ENCODE data around the gene NME7.
"Not testable (repeated sequence)": the region's sequence is repeated elsewhere in the genome, so short reads cannot be mapped to it uniquely, and the experiment has no call there.

The NME7 gene

DNA sequence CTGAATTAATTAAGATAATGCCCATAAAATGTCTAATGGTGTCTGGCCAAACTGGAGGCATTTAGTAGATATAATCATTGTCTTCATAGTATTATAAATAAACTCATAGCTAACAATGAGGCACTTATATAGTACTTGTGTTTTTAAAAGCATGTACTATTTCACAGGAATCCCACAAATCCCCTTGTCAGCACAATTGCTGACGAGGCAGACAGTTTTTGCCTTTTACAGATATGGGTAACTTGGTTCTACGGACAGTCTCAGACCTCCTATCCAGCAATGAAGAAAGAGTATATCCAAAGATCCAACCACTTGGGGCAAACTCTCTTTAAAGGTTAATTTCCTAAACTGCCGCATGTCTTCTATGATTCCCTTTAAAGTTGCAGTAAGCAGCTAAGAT lies 187.4 kb downstream of the NME7 start:
- Histone ChIP-seq H3K27me3 (ENCODE audit: control insufficient read depth in 1 of 2, insufficient read depth in 2 of 2, low read length in 2 of 2) (no peaks in the 10 kb centered on the region), H3K4me3 (ENCODE audit: low read depth in 1 of 2, low read length in 2 of 2) (no peak overlapping the region), H3K4me1 (ENCODE audit: control insufficient read depth in 1 of 2, insufficient read depth in 2 of 2, low read length in 2 of 2) (no peaks in the 10 kb centered on the region), H3K27ac (ENCODE audit: low read depth, low read length) (no peak overlapping the region), H3K36me3 (ENCODE audit: control insufficient read depth in 1 of 2, insufficient read depth in 2 of 2, low read length in 2 of 2) (no peaks in the 10 kb centered on the region), H3K9ac (ENCODE audit: low read depth in 1 of 2, low read length in 2 of 2) (no peak overlapping the region), H3K9me3 (ENCODE audit: control insufficient read depth in 1 of 2, low read length in 2 of 2) (no peaks in the 10 kb centered on the region)

DNA sequence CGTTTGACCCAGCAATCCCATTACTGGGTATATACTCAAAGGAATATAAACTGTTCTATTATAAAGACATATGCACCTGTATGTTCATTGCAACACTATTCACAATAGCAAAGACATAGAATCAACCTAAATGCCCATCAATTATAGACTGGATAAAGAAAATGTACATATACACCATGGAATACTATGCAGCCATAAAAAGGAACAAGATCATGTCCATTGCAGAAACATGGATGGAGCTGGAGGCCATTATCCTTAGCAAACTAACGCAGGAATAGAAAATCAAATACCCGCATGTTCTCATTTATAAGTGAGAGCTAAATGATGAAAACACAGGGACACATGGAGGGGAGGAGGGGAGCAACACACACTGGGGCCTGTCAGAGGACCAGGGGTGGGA lies 188.2 kb downstream of the NME7 start:
- not testable (repeated sequence) for H3K4me3 ChIP-seq (ENCODE audit: low read depth in 1 of 2, low read length in 2 of 2); H3K4me1 ChIP-seq (ENCODE audit: control insufficient read depth in 1 of 2, insufficient read depth in 2 of 2, low read length in 2 of 2); H3K27ac ChIP-seq (ENCODE audit: low read depth, low read length); H3K36me3 ChIP-seq (ENCODE audit: control insufficient read depth in 1 of 2, insufficient read depth in 2 of 2, low read length in 2 of 2); H3K9ac ChIP-seq (ENCODE audit: low read depth in 1 of 2, low read length in 2 of 2); H3K9me3 ChIP-seq (ENCODE audit: control insufficient read depth in 1 of 2, low read length in 2 of 2); H3K27me3 ChIP-seq (ENCODE audit: control insufficient read depth in 1 of 2, insufficient read depth in 2 of 2, low read length in 2 of 2)

DNA sequence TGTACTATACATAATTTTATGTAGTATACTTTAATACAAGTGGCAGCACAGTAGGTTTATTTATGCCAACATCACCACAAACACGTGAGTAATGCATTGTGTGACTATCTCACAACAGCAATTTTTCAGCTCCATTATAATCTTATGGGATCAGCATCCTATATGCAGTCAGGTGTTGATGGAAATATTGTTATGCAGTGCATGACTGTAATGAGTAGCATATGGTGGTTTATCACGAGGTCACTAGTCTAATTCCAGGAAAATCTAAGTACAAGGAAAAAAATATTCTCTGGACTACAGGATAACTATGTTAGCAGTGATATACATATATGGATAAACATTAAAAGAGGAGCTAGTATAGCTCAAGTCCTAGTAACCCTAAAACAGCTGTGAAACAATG lies 192.1 kb downstream of the NME7 start:
- Histone ChIP-seq H3K4me3 (ENCODE audit: low read depth in 1 of 2, low read length in 2 of 2) (no peak overlapping the region), H3K36me3 (ENCODE audit: control insufficient read depth in 1 of 2, insufficient read depth in 2 of 2, low read length in 2 of 2) (no peaks in the 10 kb centered on the region), H3K4me1 (ENCODE audit: control insufficient read depth in 1 of 2, insufficient read depth in 2 of 2, low read length in 2 of 2) (no peaks in the 10 kb centered on the region), H3K27ac (ENCODE audit: low read depth, low read length) (no peak overlapping the region), H3K27me3 (ENCODE audit: control insufficient read depth in 1 of 2, insufficient read depth in 2 of 2, low read length in 2 of 2) (no peaks in the 10 kb centered on the region), H3K9ac (ENCODE audit: low read depth in 1 of 2, low read length in 2 of 2) (no peak overlapping the region), H3K9me3 (ENCODE audit: control insufficient read depth in 1 of 2, low read length in 2 of 2) (no peaks in the 10 kb centered on the region)

DNA sequence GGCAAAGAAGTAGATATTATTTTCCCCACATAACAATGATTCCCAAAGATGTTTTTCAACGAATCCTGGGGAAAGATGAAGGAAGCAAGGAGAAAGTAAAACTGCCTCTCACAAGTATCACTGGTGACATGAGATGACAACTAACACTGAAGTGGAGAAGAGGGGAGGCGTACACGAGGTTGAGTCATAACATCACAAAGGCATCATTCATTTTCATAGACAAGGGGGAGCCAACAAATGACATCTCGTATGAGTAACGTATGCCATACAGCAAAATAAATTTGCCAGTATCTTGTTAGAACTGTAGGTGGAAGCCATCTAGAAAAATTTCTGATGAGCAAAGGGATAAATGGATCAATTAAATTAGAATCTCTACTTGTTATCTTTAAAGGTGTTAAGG lies 204.5 kb downstream of the NME7 start:
- Histone ChIP-seq H3K4me3 (ENCODE audit: low read depth in 1 of 2, low read length in 2 of 2) (no peak overlapping the region), H3K9me3 (ENCODE audit: control insufficient read depth in 1 of 2, low read length in 2 of 2) (no peaks in the 10 kb centered on the region), H3K9ac (ENCODE audit: low read depth in 1 of 2, low read length in 2 of 2) (no peak overlapping the region), H3K27ac (ENCODE audit: low read depth, low read length) (no peak overlapping the region), H3K36me3 (ENCODE audit: control insufficient read depth in 1 of 2, insufficient read depth in 2 of 2, low read length in 2 of 2) (no peaks in the 10 kb centered on the region), H3K4me1 (ENCODE audit: control insufficient read depth in 1 of 2, insufficient read depth in 2 of 2, low read length in 2 of 2) (peaks cover 6 to 16% of the 10 kb centered on the region in 2 donors), H3K27me3 (ENCODE audit: control insufficient read depth in 1 of 2, insufficient read depth in 2 of 2, low read length in 2 of 2) (no peaks in the 10 kb centered on the region)

DNA sequence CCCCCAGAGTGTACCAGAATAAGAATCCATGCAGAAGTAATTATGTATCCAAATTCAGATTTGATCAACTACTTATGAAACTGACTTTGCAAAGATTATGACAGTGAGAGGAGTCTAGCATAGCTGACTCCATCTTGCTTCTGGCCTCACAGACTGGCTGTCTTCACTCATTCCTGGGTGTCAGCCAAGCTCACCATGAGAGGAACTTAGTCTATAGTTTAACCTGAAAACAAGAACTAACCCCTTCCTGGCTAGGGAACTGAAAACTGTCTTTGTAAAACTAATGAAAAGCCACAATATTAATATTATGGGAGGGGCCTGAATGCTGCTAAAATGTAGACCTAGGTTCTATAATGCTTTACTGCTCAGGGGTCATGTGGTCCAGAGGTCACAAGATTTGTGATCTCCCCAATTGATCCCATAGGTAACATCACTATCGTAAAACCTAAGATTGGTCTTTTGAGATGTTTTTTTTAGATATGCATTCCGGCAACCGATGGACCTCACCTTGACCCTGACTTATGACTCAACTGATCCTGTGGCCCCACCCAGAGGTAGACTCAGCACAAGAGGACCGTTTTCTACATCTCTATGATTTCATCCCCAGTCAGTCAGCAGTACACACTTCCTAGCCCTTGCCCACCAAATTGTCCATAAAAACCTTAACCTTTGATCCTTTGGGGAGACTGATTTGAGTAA lies 206.0 kb downstream of the NME7 start:
- H3K4me1 ChIP-seq (ENCODE audit: control insufficient read depth in 1 of 2, insufficient read depth in 2 of 2, low read length in 2 of 2) = peaks cover 11 to 24% of the 10 kb centered on the region in 2 donors

DNA sequence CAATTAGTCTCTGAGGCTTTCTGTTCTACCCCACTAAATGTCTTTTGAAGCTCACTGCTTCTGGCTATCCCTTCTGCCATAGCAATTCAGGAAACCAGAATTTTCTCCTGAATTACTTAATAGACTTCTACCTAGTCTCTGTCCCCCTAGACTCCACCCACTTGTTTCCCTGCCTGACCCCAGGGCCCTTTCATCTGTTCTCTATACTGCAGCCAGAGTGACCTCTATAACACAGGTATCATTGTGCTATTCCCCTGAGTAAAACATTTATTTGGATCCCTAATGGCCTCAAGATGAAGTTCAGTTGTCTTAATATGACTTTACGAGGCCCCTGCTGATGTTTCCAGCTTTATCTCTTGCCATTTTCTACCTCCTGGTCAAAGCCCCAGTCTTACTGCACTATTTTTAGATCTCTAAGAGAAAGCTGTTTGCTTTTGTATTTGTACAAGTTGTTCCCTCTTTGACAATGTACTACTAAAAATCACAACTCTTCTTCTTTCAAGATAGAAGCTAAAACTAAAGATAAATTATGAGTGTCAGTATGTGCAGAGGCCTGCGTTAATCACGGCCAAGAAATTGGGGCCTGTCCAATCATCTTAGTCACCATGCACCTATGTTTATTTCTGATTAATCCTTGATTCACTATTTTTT lies 206.6 kb downstream of the NME7 start:
- no peaks in the 10 kb centered on the region for H3K36me3 ChIP-seq (ENCODE audit: control insufficient read depth in 1 of 2, insufficient read depth in 2 of 2, low read length in 2 of 2)
- no peak overlapping the region for H3K4me3 ChIP-seq (ENCODE audit: low read depth in 1 of 2, low read length in 2 of 2)
- no peak overlapping the region for H3K27ac ChIP-seq (ENCODE audit: low read depth, low read length)
- H3K9me3 ChIP-seq (ENCODE audit: control insufficient read depth in 1 of 2, low read length in 2 of 2) = no peaks in the 10 kb centered on the region
- peaks cover 13 to 24% of the 10 kb centered on the region in 2 donors for H3K4me1 ChIP-seq (ENCODE audit: control insufficient read depth in 1 of 2, insufficient read depth in 2 of 2, low read length in 2 of 2)
- H3K9ac ChIP-seq (ENCODE audit: low read depth in 1 of 2, low read length in 2 of 2) = no peak overlapping the region
- H3K27me3 ChIP-seq (ENCODE audit: control insufficient read depth in 1 of 2, insufficient read depth in 2 of 2, low read length in 2 of 2) = no peaks in the 10 kb centered on the region

More for the DNA sequence above, 206.0 kb downstream of the NME7 start:
- Histone ChIP-seq H3K36me3 (ENCODE audit: control insufficient read depth in 1 of 2, insufficient read depth in 2 of 2, low read length in 2 of 2) (no peaks in the 10 kb centered on the region), H3K27me3 (ENCODE audit: control insufficient read depth in 1 of 2, insufficient read depth in 2 of 2, low read length in 2 of 2) (no peaks in the 10 kb centered on the region), H3K9me3 (ENCODE audit: control insufficient read depth in 1 of 2, low read length in 2 of 2) (no peaks in the 10 kb centered on the region), H3K9ac (ENCODE audit: low read depth in 1 of 2, low read length in 2 of 2) (no peak overlapping the region), H3K27ac (ENCODE audit: low read depth, low read length) (no peak overlapping the region), H3K4me3 (ENCODE audit: low read depth in 1 of 2, low read length in 2 of 2) (no peak overlapping the region)

DNA sequence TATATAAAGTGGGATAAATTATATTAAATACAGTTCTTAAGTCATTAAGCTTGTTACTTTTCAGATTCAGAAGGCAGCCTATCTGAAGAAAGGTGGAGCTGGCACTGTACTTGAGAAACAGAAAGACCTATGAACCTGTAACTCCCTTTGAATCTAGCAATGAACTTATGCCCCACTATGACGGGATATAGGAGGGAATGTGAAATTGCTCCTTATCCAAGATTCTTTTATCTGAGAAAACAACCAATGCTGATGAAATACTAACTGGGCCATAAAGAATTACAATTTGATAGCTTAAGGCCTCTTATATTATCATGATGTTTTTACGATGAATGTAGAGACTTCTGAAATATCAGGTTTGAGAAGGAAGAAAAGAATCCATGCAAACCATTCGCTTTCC lies 211.0 kb downstream of the NME7 start:
- H3K9ac ChIP-seq (ENCODE audit: low read depth in 1 of 2, low read length in 2 of 2) = no peak overlapping the region
- H3K27me3 ChIP-seq (ENCODE audit: control insufficient read depth in 1 of 2, insufficient read depth in 2 of 2, low read length in 2 of 2) = no peaks in the 10 kb centered on the region
- peaks cover 16 to 22% of the 10 kb centered on the region in 2 donors for H3K4me1 ChIP-seq (ENCODE audit: control insufficient read depth in 1 of 2, insufficient read depth in 2 of 2, low read length in 2 of 2)
- H3K27ac ChIP-seq (ENCODE audit: low read depth, low read length) = no peak overlapping the region
- H3K4me3 ChIP-seq (ENCODE audit: low read depth in 1 of 2, low read length in 2 of 2) = no peak overlapping the region
- no peaks in the 10 kb centered on the region for H3K36me3 ChIP-seq (ENCODE audit: control insufficient read depth in 1 of 2, insufficient read depth in 2 of 2, low read length in 2 of 2)
- no peaks in the 10 kb centered on the region for H3K9me3 ChIP-seq (ENCODE audit: control insufficient read depth in 1 of 2, low read length in 2 of 2)

DNA sequence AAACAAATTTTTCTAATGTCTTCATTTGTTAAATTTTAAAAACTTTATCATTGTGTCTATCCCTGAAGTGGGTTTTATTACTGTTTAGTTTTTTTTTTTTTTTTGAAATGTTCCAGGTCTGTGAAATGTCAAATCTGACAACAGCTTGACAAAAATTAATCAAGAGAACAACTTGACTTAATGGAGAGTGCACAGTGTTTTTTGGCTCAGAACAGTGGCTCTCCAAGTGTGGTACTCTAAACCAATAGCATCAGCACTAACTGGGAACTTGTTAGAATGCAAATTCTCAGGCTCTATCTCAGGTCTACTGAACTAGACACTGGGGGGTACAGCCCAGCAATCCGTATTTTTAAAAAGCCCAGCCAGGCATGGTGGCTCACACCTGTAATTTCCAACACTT lies 211.9 kb downstream of the NME7 start:
- no peaks in the 10 kb centered on the region for H3K36me3 ChIP-seq (ENCODE audit: control insufficient read depth in 1 of 2, insufficient read depth in 2 of 2, low read length in 2 of 2)
- no peak overlapping the region for H3K27ac ChIP-seq (ENCODE audit: low read depth, low read length)
- H3K9me3 ChIP-seq (ENCODE audit: control insufficient read depth in 1 of 2, low read length in 2 of 2) = no peaks in the 10 kb centered on the region
- no peaks in the 10 kb centered on the region for H3K27me3 ChIP-seq (ENCODE audit: control insufficient read depth in 1 of 2, insufficient read depth in 2 of 2, low read length in 2 of 2)
- H3K9ac ChIP-seq (ENCODE audit: low read depth in 1 of 2, low read length in 2 of 2) = no peak overlapping the region
- peaks cover 23 to 24% of the 10 kb centered on the region in 2 donors for H3K4me1 ChIP-seq (ENCODE audit: control insufficient read depth in 1 of 2, insufficient read depth in 2 of 2, low read length in 2 of 2)
- no peak overlapping the region for H3K4me3 ChIP-seq (ENCODE audit: low read depth in 1 of 2, low read length in 2 of 2)

DNA sequence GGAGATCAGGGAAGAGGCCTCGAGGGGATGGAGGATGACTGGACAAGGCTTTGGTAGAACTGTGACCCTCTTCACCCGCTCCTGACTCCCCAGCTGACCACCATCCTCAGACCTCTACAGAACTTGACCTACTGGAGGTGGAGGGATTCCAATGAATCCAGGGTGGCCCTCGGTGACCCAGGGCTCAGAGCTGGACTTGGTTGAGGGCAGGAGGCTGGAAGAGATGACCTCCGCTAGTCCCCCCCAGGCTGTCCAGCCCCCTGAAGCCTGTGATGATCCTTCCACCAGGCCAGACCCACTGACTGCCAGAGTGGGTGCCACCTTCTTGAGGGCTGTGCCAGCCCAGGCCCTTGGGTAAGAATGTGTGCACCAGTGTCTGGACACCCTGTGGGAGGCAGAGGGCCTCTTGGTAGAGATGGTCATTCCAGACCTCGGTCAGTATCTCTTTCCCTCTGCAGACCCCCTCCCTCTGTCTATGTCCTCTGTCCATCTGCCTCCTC lies 216.2 kb downstream of the NME7 start:
- Histone ChIP-seq H3K4me3 (ENCODE audit: low read depth in 1 of 2, low read length in 2 of 2) (no peak overlapping the region), H3K36me3 (ENCODE audit: control insufficient read depth in 1 of 2, insufficient read depth in 2 of 2, low read length in 2 of 2) (no peaks in the 10 kb centered on the region), H3K4me1 (ENCODE audit: control insufficient read depth in 1 of 2, insufficient read depth in 2 of 2, low read length in 2 of 2) (peaks cover 25 to 29% of the 10 kb centered on the region in 2 donors), H3K27me3 (ENCODE audit: control insufficient read depth in 1 of 2, insufficient read depth in 2 of 2, low read length in 2 of 2) (no peaks in the 10 kb centered on the region), H3K9me3 (ENCODE audit: control insufficient read depth in 1 of 2, low read length in 2 of 2) (no peaks in the 10 kb centered on the region), H3K27ac (ENCODE audit: low read depth, low read length) (no peak overlapping the region), H3K9ac (ENCODE audit: low read depth in 1 of 2, low read length in 2 of 2) (no peak overlapping the region)

DNA sequence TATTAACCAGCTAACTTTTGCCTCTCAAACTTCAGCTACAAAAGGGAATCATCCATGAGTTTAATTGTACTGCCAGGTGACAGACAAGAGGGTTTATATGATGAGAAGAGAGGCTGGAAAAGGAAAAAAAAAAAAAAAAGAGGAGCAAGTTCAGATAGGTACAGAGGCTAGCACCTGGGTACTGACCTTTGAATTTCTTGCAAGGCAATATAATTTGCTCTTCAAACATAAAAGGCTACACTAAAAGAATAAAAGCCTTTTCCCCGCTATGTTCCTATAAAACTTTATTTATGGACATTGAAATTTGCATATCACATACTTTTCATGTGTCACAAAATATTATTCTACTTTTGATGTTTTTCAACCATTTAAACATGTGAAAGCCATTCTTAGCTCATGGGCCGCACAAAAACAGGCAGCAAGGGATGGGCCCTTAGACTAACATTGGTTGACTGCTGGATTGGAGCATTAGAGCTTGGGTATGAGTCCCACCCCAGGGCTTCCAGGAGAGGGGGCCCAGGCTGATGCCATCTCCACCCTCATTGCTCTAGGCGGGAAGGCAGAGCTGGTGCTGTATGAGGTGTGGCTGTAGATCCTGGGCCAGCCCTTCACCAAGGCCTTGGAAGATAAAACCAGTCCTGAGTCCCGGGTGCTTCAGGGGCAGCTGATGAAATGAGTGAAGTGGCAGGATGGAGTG lies 216.8 kb downstream of the NME7 start:
- Histone ChIP-seq H3K27ac (ENCODE audit: low read depth, low read length) (no peak overlapping the region), H3K4me1 (ENCODE audit: control insufficient read depth in 1 of 2, insufficient read depth in 2 of 2, low read length in 2 of 2) (peaks cover 25 to 33% of the 10 kb centered on the region in 2 donors), H3K27me3 (ENCODE audit: control insufficient read depth in 1 of 2, insufficient read depth in 2 of 2, low read length in 2 of 2) (no peaks in the 10 kb centered on the region), H3K36me3 (ENCODE audit: control insufficient read depth in 1 of 2, insufficient read depth in 2 of 2, low read length in 2 of 2) (no peaks in the 10 kb centered on the region), H3K4me3 (ENCODE audit: low read depth in 1 of 2, low read length in 2 of 2) (no peak overlapping the region), H3K9ac (ENCODE audit: low read depth in 1 of 2, low read length in 2 of 2) (no peak overlapping the region), H3K9me3 (ENCODE audit: control insufficient read depth in 1 of 2, low read length in 2 of 2) (no peaks in the 10 kb centered on the region)
